GM19043 (cell line): ENCODE results near the gene KLF3.

Experiments used
- ATAC-seq: cut with Tn5 transposase; IDR thresholded peaks from one replicate; pipeline ENCODE4 v1.9.1; 2021; ENCODE audit warnings: low read depth; ENCODE audit not compliant: unreplicated experiment

The KLF3 gene

DNA sequence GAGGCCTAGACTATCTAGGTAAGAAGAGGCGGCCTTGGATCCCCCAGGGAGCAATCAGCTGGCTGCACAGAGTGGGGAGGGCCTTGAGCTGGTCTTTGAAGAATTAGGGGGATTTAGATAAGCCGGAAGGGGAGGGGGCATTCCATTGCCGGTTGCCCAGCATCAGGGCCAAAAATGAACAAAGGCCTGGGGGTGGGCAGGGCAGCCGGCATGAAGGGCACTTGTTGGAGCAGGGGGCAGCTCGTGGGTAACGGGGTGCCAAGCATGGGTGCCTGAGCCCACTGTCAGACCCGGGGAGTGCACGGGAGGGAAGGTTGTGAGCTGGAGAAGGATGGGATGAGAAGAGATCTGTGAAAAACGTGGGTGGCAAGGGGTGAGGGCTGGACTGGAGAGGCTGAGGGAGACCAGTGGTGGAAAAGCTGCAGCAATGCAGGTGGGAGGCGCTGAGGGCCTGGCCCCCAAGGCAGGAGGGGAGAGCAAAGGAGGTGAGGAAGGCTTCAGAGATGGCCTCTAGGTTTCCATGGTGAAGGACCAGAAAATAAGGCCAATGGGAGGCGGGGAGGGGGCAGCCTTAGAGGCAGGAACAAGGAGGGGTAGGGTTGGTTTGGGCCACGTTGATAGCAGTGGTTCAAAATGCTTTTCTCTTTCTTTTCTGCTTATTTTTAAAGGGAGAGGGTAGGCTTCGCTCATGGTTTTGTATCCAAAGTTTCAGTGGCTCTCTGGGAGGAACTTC is 8.6 kb downstream of the KLF3 start:
- ATAC-seq, result no peak

DNA sequence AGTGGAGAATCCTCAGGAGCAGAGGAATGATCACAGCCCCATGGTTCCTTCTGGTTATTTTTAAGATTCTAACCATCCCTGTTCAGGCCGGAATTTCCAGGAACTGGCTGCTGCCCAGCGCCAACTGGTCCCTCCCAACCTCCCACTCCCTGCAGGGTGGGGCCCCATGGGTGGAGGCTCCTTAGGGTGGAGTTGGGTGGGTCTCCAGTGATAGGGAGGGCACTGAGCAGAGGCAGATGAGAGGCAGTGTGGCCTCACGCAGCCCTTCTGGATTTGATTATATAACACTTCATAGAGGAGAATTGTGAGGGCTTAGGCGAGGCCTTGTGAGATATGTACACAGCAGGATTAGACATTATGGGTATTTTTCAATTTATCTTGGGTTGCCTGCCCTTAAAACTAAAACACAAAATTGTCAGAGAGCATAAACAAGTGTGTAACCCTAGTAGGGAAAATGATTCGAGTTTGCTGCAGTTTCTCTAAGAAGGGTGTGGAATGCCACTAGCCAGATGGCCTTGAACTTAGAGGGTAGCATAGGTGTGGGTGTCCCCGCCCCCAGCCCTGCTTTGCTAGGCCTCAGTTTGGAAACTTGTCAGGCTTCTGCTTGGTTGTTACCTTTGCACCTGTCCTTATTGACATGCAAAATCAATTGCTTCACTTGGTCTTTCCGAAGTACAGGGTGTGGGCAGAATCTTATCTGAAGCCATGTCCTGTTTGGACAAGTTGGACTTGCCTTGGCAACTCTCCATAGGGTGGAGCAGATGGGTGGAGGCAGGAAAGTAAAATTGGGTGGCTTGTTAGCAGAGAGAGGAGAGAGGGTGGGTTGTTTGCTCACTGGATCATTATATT is 9.4 kb downstream of the KLF3 start:
- ATAC-seq, result no peak

DNA sequence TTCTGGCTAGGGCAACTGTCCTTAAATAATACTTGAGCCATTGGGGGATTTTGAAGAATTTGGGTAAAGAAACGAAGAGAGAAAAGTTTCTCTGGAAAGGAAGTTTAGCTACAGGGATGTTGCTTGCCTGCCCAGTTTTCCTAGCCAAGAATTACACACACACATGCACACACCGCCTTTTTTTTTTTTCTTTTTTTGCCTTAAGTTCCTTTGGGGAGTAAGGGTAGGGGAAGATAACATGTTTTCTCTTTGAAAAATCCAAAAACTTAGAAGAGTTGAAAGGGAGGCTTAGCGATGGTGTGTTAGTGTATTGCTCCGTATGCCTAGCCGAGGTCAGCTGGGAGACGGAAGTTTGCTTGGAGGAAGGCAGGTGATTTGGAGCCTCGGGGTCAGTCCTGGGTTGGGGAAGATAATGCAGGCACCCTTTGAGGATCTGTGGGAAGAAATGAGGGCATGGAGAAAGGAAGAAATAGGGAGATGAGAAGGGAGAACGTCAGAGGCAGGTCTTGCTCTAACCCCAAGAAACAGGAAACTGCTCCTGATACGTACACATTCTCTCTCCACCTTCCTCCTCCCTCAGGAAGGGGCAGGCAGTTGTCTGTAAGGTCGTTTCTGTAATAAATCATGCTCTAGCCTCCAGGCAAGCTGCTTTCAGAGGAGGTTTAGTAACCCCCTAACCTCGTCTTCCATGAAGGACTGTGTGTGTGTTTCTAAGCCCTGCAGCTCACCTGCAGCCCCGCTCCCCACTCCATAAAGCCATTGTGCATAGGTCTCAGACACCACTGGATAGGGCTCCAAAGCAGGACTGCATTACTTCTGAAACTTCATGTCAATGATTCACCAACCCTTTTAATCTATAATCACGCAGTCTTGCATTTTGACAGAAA is 10.5 kb downstream of the KLF3 start:
- no peak for ATAC-seq

DNA sequence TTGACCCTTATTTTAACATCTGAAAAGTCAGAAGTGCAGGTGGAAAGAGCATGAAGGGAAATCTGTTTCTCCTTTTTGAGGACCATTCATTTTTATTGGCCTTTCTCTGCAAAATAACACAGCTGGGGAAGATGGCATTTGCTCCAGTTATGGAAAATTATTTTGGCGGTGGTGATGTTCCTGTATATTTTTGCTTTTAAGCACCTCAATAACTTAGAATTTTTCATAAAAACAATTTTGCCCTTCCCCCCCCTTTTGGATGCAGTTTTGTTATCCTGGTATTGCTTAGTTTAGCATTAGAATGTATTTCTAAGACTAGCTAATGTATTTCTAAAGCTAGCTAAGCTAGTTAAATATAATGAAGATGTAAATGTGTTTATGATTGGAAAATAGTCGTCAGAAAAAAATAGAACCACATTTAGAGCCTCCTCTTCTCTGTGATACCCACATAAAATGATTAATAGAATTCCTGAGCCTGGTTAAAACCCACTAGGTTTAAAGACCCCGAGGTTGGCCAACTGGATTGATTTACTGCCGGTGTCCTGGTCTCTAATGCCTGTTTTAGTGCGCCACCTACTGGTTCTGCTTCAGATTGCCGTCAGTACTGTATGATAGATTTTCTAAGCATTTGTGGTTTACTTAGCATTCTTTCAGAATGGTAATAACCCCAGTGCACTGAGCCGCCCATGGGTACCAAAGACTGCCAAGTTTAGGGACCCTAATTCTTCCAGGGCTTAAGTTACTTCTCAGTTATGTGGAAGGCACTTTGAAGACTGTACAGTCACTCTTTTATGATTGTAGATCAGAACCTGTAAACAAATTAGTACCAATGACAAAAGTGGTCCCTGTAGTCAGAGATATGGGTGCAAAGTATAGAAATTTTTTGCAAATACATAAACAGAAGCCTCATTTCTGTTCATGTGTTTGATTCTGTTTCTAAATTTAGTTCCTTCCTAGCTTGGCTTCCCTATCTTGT is 11.4 kb downstream of the KLF3 start:
- ATAC-seq, result peak; percentile 52

DNA sequence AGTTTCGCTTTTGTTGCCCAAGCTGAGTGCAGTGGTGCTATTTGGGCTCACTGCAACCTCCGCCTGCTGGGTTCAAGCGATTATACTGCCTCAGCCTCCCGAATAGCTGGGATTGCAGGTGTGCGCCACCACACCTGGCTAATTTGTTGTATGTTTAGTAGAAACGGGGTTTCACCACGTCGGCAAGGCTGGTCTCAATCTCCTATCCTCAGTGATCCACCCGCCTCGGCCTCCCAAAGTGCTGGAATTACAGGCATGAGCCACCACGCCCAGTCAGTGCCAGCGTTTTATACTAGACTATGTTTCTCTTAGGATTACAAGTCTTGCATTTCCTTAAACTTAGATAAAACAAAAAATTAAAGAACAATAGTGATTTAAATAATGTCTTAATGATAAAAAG is 13.0 kb downstream of the KLF3 start:
- ATAC-seq, result no peak

DNA sequence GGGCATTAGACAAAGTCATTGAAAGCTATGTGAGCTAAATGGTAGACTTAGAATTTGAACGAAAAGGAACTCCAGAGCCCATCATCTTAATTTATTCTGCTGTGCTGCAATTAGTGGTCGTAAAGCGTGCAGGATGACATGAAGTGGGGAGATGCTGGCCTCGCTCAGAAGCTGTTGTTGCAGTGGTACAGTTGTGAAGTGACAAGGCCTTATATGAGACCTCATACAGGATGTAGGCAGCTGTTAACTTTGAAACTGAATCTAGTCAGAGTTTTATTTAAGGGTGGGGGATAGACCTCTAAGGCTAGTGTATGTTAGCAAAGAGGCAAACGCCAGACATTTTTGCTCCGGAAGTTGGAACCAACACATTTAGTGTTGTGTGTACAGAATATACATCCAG is 13.4 kb downstream of the KLF3 start:
- ATAC-seq, result no peak

DNA sequence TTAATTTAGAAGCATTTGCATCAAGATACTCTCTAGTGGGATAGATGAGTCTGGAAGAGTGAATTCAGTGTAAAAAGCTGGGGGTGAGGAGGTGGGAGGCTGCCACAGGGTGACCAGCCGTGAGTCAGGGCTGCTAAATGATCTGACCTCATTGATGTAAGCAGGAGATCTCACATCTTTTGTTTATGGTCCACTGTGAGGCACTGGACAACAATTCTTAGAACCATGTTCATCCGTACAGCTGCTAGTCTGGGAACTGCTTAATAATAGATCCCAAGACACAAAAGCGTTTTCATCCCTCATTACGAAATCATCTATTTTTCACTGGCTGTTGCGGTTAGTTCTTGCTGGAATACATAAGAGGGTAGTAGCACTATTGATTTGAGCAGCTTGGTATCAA is 14.1 kb downstream of the KLF3 start:
- ATAC-seq, result no peak

DNA sequence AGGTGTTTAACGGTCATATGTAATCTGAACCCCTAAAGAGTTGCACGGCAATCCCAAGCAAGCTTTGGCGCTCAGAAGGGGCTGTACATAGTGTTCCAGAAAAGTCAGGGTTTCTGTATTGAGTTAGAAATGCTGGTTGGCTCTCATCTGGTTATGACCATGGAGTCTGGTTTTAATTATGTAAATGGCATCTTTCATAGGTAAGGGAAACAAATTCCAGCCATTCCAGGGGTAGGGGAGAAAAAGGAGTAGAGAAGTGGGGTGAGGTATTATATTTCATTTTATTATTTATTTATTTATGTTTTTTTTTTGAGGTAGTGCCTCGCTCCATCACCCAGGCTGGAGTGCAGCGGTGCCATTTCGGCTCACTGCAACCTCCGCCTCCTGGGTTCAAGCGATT is 15.9 kb downstream of the KLF3 start:
- no peak for ATAC-seq

DNA sequence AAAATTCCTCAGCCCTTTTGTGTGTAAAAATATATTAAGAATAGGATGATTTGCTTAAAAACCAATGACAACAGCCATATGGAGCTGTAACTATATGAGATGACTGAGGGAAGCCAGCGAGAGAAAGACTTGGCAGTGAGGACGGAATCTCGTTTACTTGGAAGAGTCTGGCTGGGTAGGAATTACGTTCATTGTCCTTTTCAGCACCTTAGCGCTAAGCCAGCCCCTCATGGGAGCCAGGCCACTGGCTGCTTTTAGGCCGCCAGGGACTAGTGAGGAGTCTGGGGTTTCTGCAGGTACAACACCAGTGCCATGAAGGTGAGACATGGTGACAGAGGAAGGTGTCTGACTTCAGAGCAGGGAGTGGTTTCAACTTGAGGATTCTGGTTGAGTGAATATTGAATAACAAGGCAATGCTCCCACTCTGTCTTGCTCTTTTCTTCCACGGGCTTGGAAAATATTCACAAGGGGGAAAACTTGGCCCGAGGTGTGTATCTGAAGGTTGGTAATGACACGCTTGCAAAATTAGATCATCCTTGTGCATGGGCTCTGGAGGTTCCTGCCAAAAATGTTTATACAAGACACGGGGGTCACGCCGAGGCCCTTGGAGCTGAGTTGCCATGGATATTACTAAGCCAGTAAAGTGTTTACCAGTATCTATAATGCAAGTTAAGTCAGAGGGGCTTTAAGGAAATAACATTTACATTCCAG is 17.4 kb downstream of the KLF3 start:
- ATAC-seq, result no peak

DNA sequence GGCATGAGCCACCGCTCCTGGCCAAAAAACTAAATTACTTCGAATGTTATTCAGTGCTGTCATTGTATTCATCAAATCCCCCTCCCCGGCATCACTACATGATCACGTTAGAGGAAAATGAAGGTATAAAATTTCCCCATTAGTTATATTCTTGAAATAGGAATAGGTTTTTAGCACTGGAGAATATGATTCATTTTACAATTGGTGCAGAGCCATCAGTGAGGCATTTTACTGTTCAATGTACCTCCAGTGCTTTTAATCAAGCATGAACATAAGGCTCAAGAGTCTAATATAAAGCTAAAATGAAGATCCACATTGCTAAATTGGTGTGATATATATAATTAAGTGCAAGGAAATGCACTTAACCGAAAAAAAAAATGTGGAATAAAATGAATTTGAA is 18.3 kb downstream of the KLF3 start:
- no peak for ATAC-seq

DNA sequence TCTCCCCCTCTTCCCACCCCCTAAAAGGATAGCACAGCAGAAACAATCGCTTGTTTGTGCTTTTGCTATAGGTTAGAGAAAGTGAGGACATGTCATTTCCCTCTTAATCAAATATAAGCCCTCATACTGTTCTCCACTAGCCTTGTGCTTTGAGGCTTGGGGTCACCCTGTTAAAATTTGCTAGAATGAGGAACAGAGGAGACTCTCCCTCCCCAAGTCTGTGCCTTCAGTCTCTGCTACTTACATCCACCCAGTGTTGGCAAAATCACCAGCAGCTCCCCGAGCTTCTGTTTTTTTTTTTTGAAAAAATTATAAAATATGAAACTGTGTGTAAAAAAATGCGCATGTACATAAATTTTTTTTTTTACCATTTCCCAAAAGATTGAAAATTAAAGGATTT is 19.3 kb downstream of the KLF3 start:
- no peak for ATAC-seq

DNA sequence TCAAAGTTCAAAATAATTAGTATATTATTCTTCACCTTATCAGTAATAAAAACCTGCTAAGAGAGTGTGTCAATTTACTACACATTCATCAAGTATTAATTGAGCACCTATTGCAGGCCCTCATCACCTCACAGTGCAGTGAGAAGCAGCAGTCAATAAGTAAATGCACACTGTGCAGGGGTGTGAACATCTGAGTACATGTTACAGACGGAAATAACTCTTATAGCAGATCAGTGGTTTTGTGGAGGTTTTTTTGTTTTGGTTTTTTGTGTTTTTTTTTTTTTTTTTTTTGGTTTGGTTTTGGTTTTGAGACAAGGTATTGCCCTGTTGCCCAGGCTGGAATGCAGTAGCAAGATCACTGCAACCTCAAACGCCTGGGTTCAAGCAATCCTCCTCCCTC is 20.3 kb downstream of the KLF3 start:
- no peak for ATAC-seq

DNA sequence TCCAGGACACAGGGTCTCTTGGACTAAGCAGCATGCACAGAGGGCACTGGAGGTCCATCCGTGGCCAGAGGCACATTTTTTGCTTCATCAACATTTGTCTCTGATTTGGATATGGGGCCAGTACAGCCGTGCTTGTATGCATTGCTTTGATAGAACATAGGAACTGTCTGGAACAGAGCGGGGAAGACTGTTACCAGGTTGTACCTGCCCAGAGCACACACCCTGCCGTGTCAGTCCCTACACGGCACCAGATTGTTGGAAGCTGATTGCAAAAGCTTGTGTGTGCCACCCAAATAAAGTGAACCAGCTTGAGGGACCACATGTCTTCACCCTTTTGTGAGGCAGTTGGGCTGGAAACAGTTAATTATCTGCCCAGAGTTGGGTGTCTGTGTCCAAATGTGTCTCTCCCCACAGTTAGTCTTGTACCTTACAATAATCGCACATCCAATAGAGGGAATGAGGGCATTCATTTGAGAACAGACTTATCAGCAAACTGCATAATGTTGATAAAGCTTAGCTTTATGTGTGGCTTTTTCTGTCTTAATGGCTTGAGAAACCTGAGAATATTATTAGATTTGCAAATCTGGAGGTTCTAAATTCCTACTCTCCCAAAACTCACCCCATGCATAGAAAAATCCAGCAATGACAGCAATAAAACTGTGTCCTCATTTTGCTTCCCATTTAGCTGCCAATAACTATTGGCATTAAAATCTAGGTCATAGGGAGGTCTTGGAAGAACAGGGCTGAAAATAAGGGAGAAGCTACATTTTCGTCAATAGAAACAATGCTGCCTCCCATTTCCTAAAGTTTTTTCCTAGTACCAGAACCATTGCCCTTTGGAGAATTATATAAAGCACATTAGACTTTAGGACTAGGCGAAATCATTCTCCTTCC is 21.2 kb downstream of the KLF3 start:
- no peak for ATAC-seq

DNA sequence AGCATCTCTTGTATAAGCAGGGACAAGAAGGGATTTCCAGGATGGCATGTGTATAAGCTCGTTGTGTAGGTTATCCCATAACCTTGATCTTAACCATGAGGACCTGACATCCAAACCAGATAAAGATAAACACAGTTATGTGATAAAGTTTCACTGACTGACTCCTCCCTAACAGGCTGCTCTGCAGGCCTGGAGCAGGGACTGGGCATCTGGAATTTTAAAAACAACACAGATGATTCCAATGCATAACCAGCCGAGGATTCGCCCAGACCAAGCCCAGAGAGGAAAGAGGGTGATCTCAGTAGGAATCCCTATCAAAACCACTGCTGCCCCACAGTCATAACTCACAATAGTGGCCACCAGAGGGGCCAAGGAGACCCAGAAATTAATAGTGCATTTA is 22.7 kb downstream of the KLF3 start:
- ATAC-seq, result no peak

DNA sequence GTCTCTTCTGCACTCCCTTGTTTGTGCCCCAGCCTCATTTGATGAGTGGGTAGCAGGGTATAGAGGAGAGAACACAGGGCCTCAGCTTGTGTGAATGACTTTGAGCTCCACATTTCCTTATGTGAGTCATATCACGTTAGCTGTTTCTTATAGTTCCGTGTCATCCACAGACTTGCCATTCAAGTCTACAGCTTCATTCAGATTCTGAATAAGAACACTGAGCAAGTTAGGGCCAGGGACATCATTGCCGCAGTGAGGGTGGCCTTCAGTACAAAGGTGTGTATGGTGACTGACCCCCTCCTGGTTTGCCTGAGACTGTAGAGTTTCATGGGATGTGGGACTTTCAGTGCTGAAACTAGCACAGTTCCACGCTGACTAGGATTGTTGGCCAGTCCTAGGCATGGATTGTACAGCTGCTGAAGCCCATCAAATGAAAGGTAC is 23.6 kb downstream of the KLF3 start:
- no peak for ATAC-seq

DNA sequence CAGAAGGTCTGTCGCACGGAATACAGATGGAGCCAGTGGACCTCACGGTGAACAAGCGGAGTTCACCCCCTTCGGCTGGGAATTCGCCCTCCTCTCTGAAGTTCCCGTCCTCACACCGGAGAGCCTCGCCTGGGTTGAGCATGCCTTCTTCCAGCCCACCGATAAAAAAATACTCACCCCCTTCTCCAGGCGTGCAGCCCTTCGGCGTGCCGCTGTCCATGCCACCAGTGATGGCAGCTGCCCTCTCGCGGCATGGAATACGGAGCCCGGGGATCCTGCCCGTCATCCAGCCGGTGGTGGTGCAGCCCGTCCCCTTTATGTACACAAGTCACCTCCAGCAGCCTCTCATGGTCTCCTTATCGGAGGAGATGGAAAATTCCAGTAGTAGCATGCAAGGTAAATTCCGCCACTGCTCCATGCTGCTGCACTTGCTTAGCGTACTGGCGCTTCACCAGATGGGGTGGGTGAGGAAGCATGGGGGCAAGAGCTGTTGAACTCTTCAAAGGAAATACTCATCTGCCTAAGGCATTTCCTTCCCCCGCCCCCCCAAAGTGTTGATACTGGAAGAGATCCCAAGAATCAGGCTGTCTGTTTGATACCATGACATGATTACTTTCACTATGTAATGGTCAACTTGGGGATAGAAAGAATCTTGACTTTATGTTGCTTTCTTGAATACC is 24.8 kb downstream of the KLF3 start:
- ATAC-seq, result no peak

DNA sequence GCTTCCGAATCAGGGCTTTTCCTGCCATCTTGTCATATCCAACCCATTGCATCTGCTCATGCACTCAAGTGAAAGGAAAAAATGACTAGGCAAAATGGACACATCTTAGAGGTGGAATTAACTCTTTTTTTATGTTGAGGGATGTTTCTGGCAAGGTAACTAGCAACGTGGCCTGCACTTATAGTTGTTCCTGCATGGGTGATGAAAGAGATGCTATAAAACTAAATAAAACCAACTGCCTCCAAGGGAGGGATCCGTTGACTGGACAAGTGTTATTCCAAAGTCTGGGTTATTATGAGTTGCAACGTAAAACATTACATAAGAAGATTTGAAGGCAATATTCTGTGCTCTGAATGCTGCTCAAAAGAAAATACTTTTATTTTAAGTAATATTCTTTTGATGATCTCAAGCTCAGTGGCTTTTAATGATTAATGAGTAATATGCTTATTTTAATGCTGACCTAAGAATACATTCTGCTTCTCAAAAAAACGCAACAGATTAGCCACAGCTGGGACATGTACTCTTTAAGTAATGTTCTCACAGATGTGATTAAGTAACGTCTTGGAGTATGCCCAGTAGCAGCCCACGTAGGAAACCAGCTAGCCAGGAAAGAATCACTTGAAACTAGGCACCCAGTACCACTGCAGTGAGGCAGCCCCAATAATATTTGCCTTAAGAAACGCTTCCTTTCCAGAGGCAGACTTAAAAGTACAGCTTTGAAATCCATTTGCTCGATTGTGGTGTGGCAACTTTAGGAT is 27.4 kb downstream of the KLF3 start:
- ATAC-seq, result no peak
